Stomach smooth muscle (tissue), 2 donors: ENCODE results near the gene PNP.
A peak's percentile ranks its signal among the peaks of the same experiment; 100 is the strongest.
"Not testable (repeated sequence)": the region's sequence is repeated elsewhere in the genome, so short reads cannot be mapped to it uniquely, and the experiment has no call there.

ENCODE experiments used
- H3K27ac ChIP-seq: one replicate; pipeline ENCODE4 v1.7.0; 2013; ENCODE audit warnings: mild to moderate bottlenecking, low read length, inconsistent platforms
- H3K27me3 ChIP-seq, 2 donors: one replicate each; pipeline ENCODE4 v1.7.0; 2013; ENCODE audit warnings: low read length in 2 of 2; ENCODE audit not compliant: insufficient read depth in 2 of 2, control insufficient read depth in 1 of 2
- H3K36me3 ChIP-seq, 2 donors: one replicate each; pipeline ENCODE4 v1.7.0; 2013; ENCODE audit warnings: low read length in 2 of 2; ENCODE audit not compliant: control insufficient read depth in 2 of 2, insufficient read depth in 2 of 2
- H3K4me1 ChIP-seq: one replicate; pipeline ENCODE4 v1.7.0; 2013; ENCODE audit warnings: low read length; ENCODE audit not compliant: control insufficient read depth, insufficient read depth
- H3K4me3 ChIP-seq, 2 donors: one replicate each; pipeline ENCODE4 v1.7.0; 2013; ENCODE audit warnings: low read length in 2 of 2
- H3K9ac ChIP-seq, 2 donors: one replicate each; pipeline ENCODE4 v1.7.0; 2013; ENCODE audit warnings: low read length in 2 of 2, mild to moderate bottlenecking in 1 of 2
- H3K9me3 ChIP-seq, 2 donors: one replicate each; pipeline ENCODE4 v1.7.0; 2013; ENCODE audit warnings: low read length in 2 of 2; ENCODE audit not compliant: control insufficient read depth in 2 of 2
- donor health status: healthy.
- donor health status: Pancreatic carcinoma.

The PNP gene

DNA sequence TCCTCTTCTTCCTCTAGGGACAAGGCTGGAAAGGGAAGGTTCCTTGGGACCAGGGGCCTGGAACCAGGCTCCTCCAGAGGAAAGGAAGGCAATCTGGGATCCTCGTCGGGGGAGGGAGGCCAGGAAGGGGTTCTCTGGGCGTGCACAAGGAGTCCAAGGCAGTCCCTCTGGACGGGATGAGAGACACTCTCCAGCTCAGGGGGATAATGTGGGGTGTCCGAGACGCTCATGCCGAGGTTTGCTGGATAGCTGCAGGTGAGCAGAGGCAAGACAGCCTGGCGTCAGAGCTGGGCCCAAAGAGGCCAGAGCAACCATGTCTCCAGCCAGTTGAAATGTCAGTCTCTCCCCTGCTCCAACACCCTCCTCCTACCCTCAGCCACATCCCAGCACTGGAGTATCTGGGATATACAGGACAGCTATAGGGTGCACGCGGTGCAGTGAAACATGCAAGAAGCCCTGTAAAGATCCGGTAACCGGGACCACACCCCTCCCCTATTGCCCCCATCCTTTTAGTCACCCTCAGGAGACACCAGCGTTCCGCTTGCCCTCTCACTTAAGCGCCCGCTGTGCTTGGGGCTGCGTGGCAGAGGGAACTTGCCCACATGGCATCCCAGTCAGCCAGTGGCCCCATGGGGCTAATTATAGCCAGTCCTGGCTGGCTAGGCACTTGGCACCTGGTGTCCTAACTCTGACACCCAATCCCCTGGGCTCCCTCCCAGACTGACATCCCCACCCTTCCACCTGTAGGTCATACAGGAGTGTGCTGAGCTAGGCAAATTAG is 33.4 kb upstream of the PNP start, which contains the start of gene KLHL33:
KLHL33 (minus strand) TSS at position 585 of the 781 bp plus-strand sequence; CDS start at position 230, 355 bp downstream.
- H3K27ac ChIP-seq, result no peak within 1 kb of the TSS
- H3K9ac ChIP-seq, result peak within 1 kb of the TSS; percentile 23 to 62

DNA sequence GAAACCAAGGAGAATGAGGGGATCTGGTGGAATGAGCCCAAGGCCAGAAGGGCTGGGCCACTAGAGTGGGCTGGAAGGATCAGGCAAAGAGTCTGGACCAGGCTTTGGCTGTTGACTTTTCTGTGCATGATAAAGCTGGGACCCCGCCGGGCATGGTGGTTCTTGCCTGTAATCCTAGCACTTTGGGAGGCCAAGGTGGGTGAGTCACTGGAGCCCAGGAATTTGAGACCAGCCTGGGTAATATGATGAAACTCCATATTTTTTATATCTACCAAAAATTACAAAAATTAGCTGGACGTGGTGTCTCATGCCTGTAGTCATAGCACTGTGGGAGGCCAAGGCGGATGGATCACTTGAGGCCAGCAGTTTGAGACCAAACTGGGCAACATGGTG is 32.8 kb upstream of the PNP start:
- Histone ChIP-seq H3K9ac (no peak overlapping the region), H3K9me3 (no peaks in the 10 kb centered on the region), H3K4me1 (peaks cover 3% of the 10 kb centered on the region), H3K27ac (no peak overlapping the region), H3K27me3 (peaks cover 0 to 7% of the 10 kb centered on the region in 2 donors), H3K36me3 (no peaks in the 10 kb centered on the region), H3K4me3 (no peak overlapping the region)

More for the DNA sequence above, 33.4 kb upstream of the PNP start, which contains the start of gene KLHL33:
- Histone ChIP-seq H3K27me3 (peaks cover 0 to 7% of the 10 kb centered on the region in 2 donors), H3K4me1 (peaks cover 3% of the 10 kb centered on the region), H3K36me3 (no peaks in the 10 kb centered on the region), H3K4me3 (peak within 1 kb of the TSS; percentile 36 to 61), H3K9me3 (no peaks in the 10 kb centered on the region)

DNA sequence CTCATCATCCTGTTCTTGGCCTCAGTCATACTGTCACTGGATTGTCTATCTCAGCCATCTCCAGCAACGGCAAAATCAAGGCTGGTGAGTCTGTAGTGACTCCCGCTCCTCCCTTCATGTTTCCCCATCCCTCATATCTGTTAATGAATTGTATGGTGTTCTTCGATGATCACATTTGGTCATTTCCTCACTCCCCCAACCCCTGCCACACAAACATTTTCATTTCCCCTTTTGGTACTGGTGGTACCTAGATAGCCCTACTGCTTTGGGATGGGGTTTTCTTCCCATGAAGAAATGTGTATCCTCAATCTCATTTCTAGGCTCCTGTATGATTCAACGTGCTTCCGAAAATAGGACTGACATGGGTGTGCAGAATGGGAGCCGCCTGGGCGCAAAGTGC is 30.5 kb upstream of the PNP start:
- Histone ChIP-seq H3K27ac (no peak overlapping the region), H3K27me3 (peaks cover 0 to 7% of the 10 kb centered on the region in 2 donors), H3K4me3 (no peak overlapping the region), H3K9me3 (no peaks in the 10 kb centered on the region), H3K4me1 (peaks cover 3% of the 10 kb centered on the region), H3K36me3 (no peaks in the 10 kb centered on the region), H3K9ac (no peak overlapping the region)

DNA sequence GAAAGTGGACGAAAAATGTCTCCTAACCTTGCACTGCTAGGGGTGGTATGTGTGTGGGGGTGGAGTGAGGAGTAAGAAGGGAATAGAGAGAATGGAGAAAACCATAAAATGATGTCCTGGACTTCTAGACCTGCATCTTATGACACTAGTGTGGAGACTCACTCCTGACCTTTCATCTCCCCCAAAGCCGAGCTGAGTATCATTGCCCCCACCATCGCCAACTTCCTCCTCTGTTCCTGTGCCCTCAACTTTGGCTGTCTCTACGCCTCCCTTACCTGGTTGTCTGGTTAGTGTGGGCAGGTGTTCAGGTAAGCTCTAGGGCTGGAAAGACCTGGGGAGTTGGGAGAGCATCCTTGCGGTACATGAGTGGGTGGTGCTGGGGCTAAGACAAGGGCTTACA is 28.7 kb upstream of the PNP start:
- Histone ChIP-seq H3K4me1 (peaks cover 3% of the 10 kb centered on the region), H3K27me3 (peaks cover 0 to 4% of the 10 kb centered on the region in 2 donors), H3K36me3 (peaks cover 0 to 1% of the 10 kb centered on the region in 2 donors), H3K9me3 (no peaks in the 10 kb centered on the region), H3K9ac (no peak overlapping the region), H3K4me3 (no peak overlapping the region), H3K27ac (no peak overlapping the region)

DNA sequence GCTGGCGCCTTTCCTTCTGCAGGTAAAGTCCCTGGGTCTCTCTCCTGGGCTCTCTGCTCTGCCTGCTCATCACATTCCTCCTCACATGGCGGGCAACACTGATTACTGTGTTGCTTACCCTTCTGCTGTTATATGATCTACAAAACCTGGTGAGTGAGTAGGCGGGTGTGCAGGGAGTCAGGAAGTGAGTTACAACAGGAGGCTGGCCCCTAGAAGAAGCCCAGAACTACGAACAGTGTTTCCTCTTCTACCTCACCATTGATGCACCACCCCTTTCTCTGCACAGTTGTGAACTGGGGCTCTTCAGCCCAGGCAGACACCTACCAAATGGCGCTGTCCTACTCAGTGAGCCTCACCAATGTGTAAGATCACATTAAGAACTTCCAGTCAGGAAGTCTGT is 28.3 kb upstream of the PNP start:
- Histone ChIP-seq H3K9me3 (no peaks in the 10 kb centered on the region), H3K4me1 (peaks cover under 1% of the 10 kb centered on the region), H3K27ac (no peak overlapping the region), H3K4me3 (no peak overlapping the region), H3K36me3 (peaks cover 3 to 5% of the 10 kb centered on the region in 2 donors), H3K9ac (no peak overlapping the region), H3K27me3 (peaks cover 0 to 2% of the 10 kb centered on the region in 2 donors)

DNA sequence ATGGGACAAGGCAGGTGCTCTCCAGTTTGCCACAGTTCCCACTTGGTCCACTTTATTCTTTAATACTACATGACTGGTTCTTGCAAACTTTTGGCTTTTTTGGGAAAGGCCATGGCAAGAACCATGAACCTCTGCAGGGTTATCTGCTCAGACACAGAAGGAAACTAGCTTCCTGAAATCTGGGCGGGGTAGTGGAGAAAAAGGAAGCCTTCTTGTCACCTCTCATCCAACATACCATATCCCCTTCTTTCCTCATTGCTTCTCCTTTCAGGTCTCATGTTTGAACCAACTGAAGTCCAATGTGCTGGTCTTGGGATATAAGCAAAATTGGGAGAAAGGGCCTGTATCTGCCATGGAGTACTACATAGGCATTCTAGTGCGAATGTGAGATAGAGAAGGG is 27.7 kb upstream of the PNP start:
- H3K4me1 ChIP-seq, result no peaks in the 10 kb centered on the region
- H3K36me3 ChIP-seq, result peaks cover 8 to 11% of the 10 kb centered on the region in 2 donors

DNA sequence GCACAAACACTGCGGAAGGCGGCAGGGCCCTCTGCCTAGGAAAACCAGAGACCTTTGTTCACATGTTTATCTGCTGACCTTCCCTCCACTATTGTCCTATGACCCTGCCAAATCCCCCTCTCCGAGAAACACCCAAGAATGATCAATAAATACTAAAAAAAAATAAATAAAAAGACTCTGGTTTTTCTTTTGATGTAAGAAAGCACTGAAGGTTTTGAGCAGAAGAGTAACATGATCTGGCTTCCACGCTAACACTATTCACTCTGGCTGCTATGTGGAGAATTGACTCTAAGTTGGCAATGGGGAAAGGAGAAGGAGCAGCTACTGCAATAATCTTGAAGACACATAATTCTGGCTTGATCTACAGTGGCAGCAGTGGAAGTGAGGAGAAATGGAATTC is 25.6 kb upstream of the PNP start:
- H3K4me1 ChIP-seq, H3K27me3 ChIP-seq, H3K9me3 ChIP-seq, H3K4me3 ChIP-seq, H3K27ac ChIP-seq, H3K9ac ChIP-seq: not testable (repeated sequence)
- peaks cover 26 to 30% of the 10 kb centered on the region in 2 donors for H3K36me3 ChIP-seq

More for the DNA sequence above, 27.7 kb upstream of the PNP start:
- no peaks in the 10 kb centered on the region for H3K9me3 ChIP-seq
- H3K4me3 ChIP-seq, result no peak overlapping the region
- peaks cover 0 to 2% of the 10 kb centered on the region in 2 donors for H3K27me3 ChIP-seq
- H3K27ac ChIP-seq, result no peak overlapping the region
- H3K9ac ChIP-seq, result no peak overlapping the region

DNA sequence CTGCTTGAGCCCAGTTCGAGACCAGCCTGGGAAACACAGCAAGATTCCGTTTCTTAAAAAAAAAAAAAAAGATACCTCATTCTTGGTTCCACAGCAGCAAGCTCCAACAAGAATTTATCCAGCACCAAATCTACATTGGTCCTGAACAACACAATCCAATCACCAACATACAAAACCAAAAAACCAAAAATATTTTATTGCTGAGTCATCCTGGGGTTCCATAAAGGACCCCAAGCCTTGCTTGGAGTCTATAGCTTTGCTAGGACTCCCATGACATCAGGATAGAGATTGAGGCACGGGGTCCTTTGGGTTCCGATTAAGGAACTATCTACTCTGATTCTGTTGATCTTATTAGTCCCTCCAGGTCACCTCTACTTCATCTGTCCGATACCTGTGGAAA is 22.3 kb upstream of the PNP start:
- no peaks in the 10 kb centered on the region for H3K27me3 ChIP-seq
- H3K9me3 ChIP-seq, result no peaks in the 10 kb centered on the region
- H3K36me3 ChIP-seq, result peaks cover 45 to 48% of the 10 kb centered on the region in 2 donors
- H3K4me3 ChIP-seq, result no peak overlapping the region
- no peak overlapping the region for H3K9ac ChIP-seq
- H3K27ac ChIP-seq, result no peak overlapping the region
- no peaks in the 10 kb centered on the region for H3K4me1 ChIP-seq

DNA sequence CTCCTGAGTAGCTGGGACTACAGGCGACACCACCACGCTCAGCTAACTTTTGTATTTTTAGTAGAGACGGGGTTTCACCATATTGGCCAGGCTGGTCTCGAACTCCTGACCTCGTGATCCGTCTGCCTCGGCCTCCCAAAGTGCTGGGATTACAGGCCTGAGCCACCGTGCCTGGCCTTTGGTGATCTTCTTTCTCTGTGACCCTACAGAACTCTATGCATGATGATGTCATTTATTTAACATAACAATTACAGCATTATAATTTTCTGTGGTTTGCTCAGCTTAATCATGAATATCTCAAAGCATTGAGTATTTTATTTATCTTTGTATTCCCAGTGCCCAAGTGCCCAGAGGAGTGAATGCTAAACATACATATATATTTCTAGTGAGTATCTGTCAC is 16.4 kb upstream of the PNP start:
- not testable (repeated sequence) for H3K4me3 ChIP-seq, H3K9ac ChIP-seq, H3K9me3 ChIP-seq, H3K27me3 ChIP-seq, H3K27ac ChIP-seq
- Histone ChIP-seq H3K4me1 (peaks cover 17% of the 10 kb centered on the region), H3K36me3 (peaks cover 39 to 42% of the 10 kb centered on the region in 2 donors)

DNA sequence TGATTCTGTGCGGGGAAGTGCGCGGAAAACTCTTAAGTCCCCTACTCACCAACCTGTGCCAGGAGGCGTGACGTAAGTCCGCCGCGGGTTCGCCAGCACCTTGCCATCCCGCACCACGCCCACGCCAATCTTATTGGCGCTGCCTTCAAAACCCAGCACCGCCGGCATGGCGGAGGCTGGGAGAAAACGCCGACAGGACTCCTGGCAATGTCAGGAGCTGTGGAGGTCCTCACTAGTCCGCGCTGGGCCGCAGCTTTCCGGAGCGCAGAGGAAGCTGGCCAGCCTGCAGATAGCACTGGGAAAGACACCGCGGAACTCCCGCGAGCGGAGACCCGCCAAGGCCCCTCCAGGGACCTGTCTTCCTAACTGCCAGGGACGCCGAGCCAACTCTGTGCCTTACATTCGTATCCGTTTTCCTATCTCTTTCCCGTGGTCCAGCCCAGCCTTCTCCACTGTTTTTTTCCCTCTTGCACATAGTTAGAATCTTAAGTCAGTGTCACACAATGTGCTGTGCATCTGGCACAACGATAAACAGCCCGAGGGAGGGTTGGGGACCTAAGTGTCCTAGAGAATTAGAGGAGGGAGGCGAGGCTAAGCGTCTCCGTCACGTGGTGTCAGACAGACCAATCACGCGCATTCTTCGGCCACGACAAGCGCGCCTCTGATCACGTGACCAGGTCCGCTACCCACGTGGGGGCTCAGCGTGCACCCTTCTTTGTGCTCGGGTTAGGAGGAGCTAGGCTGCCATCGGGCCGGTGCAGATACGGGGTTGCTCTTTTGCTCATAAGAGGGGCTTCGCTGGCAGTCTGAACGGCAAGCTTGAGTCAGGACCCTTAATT is 14.5 kb upstream of the PNP start, which contains the start of the genes APEX1 and OSGEP:
APEX1 (plus strand) TSS at position 711 of the 839 bp plus-strand sequence. CDS start 420 bp downstream, outside the sequence.
OSGEP (minus strand) TSS at position 297 of the 839 bp plus-strand sequence; CDS start at position 168, 129 bp downstream.
- Histone ChIP-seq H3K9ac (peak within 1 kb of the TSS; percentile 95 to 97), H3K4me3 (peak within 1 kb of the TSS; percentile 97 to 98), H3K36me3 (peaks cover 38 to 42% of the 10 kb centered on the region in 2 donors), H3K27me3 (no peaks in the 10 kb centered on the region), H3K27ac (peak within 1 kb of the TSS; percentile 94), H3K4me1 (peaks cover 30% of the 10 kb centered on the region), H3K9me3 (no peaks in the 10 kb centered on the region)
